ENCODE results near the gene RPL39. TPM values are rescaled to one million over a fixed set of nuclear protein-coding genes. Genes with fewer than 3 reads are reported as not detected.
"Not testable (repeated sequence)": the region's sequence is repeated elsewhere in the genome, so short reads cannot be mapped to it uniquely, and the experiment has no call there.

Gene RPL39
- total RNA-seq, 2 donors from 2014 or later, result 1,267 to 1,593 TPM

DNA sequence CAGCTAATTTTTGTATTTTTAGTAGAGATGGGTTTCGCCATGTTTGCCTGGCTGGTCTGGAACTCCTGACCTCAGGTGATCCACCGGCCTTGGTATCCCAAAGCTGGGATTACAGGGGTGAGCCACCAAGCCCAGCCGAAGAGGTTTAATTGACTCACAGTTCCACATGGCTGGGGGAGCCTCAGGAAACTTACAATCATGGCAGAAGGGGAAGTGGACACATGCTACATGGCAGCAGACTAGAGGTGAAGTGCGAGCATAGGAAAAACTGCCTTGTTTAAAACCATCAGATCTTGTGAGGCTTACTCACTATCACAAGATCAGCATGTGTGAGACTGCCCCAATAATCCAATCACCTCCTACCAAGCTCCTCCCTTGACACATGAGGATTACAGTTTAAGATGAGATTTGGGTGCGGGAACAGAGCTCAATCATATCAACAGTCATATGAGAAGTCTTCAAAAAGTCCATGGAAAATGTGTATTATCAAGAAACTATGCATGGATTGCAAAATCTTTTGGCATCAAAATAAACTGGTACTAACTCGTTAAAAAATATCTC is 25.8 kb upstream of the RPL39 start:
- Histone ChIP-seq H3K27me3 (no peaks in the 10 kb centered on the region), H3K9me3 (no peaks in the 10 kb centered on the region), H3K4me3 (no peak overlapping the region), H3K9ac (ENCODE audit: low read depth in 2 of 2, low read length in 2 of 2) (no peak overlapping the region), H3K27ac (no peak overlapping the region), H3K4me1 (no peaks in the 10 kb centered on the region), H3K36me3 (no peaks in the 10 kb centered on the region)
- DNase-seq, result no peak
- intact Hi-C loops (cut with DNase I), result no loop called here
- no peak for TF ChIP-seq CTCF (IDR thresholded peaks at IDR 0.05)

- no peaks in the 10 kb centered on the region for H3K36me3 ChIP-seq
- H3K9me3 ChIP-seq, result no peaks in the 10 kb centered on the region
- H3K27ac ChIP-seq, result no peak overlapping the region
- no peak overlapping the region for H3K9ac ChIP-seq (ENCODE audit: low read depth in 2 of 2, low read length in 2 of 2)
- no peaks in the 10 kb centered on the region for H3K27me3 ChIP-seq
- intact Hi-C loops (cut with DNase I), result no loop called here
- H3K4me3 ChIP-seq, result no peak overlapping the region
- DNase-seq, result no peak
- no peaks in the 10 kb centered on the region for H3K4me1 ChIP-seq
- no peak for TF ChIP-seq CTCF (IDR thresholded peaks at IDR 0.05)
These were observed 24.9 kb upstream of the RPL39 start for GRCh38 chrX:119816300-119816699.

- TF ChIP-seq CTCF (IDR thresholded peaks at IDR 0.05), result no peak
- Histone ChIP-seq H3K27me3 (no peaks in the 10 kb centered on the region), H3K4me3 (no peak overlapping the region), H3K27ac (no peak overlapping the region), H3K36me3 (no peaks in the 10 kb centered on the region), H3K9ac (ENCODE audit: low read depth in 2 of 2, low read length in 2 of 2) (no peak overlapping the region), H3K9me3 (no peaks in the 10 kb centered on the region), H3K4me1 (no peaks in the 10 kb centered on the region)
- intact Hi-C loops (cut with DNase I), result no loop called here
- DNase-seq, result no peak
These were observed 17.8 kb upstream of the RPL39 start for GRCh38 chrX:119809185-119809666.

- H3K9me3 ChIP-seq; H3K27ac ChIP-seq; H3K9ac ChIP-seq (ENCODE audit: low read depth in 2 of 2, low read length in 2 of 2); H3K4me3 ChIP-seq; intact Hi-C loops (cut with DNase I); DNase-seq; H3K27me3 ChIP-seq; H3K36me3 ChIP-seq; H3K4me1 ChIP-seq: not testable (repeated sequence)
These were observed 17.0 kb upstream of the RPL39 start for GRCh38 chrX:119808461-119808860.

DNA sequence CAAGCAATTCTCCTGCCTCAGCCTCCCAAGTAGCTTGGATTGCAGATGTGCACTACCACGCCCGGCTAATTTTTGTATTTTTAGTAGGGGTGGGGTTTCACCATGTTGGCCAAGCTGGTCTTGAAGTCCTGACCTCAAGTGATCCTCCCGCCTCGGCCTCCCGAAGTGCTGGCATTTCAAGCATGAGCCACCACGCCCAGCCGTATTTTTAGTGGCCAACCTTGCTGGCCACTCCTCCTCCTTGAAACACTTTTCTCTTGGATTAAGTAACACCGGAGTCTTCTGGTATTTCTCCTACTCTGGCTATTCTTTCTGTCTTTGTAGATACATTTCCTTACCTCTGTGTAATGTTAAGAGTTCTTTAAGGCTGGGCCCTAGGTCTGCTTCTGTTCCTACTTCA is 11.1 kb upstream of the RPL39 start:
- intact Hi-C loops (cut with DNase I), result no loop called here
- no peaks in the 10 kb centered on the region for H3K4me1 ChIP-seq
- H3K27me3 ChIP-seq, result no peaks in the 10 kb centered on the region
- no peak overlapping the region for H3K27ac ChIP-seq
- DNase-seq, result no peak
- no peak overlapping the region for H3K4me3 ChIP-seq
- H3K9ac ChIP-seq (ENCODE audit: low read depth in 2 of 2, low read length in 2 of 2), result no peak overlapping the region
- H3K36me3 ChIP-seq, result no peaks in the 10 kb centered on the region
- H3K9me3 ChIP-seq, result no peaks in the 10 kb centered on the region
- no peak for TF ChIP-seq CTCF (IDR thresholded peaks at IDR 0.05)

DNA sequence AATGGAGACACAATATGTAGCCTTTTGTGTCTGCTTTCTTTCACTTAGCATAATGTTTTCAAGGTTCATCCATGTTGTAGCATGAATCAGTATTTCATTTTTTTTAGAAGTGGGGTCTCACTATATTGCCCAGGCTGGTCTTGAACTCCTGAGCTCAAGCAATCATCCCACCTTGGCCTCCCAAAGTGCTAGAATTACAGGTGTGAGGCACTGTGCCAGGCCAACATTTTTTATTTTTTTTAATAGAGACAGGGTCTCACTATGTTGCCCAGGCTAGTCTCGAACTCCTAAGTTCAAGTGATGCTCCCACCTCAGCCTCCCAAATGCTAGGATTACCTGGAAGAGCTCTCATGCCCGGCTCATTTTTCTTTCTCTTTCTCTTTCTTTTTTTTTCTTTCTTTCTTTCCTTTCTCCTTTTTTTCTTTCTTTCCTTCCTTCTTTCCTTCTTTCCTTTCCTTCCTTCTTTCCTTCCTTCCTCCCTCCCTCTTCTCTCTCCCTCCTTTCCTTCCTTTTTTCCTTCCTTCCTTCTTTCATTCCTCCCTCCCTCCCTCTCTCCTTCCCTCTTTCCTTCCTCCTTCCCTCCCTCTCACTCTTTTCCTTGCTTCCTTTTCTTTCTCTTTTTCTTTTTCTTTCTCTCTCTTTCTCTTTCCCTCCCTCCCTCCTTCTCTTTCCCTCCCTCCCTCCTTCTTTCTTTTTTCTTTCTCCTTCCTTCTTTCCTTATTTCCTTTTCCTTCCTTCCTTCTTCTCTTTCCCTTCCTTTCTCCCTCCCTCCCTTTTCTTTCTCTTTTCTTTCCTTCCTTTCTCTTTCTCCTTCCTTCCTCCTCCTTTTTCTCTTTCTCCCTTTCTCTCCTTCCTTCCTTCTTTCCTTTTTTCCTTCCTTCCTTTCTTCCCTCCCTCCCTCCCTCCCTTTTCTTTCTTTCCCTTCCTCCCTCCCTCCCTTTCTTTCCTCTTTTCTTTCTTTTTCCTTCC is 10.1 kb upstream of the RPL39 start:
- intact Hi-C loops (cut with DNase I), result no loop called here
- no peaks in the 10 kb centered on the region for H3K9me3 ChIP-seq
- no peaks in the 10 kb centered on the region for H3K27me3 ChIP-seq
- no peak overlapping the region for H3K4me3 ChIP-seq
- DNase-seq, result no peak
- no peak for TF ChIP-seq CTCF (IDR thresholded peaks at IDR 0.05)
- no peak overlapping the region for H3K9ac ChIP-seq (ENCODE audit: low read depth in 2 of 2, low read length in 2 of 2)
- H3K4me1 ChIP-seq, result no peaks in the 10 kb centered on the region
- H3K36me3 ChIP-seq, result no peaks in the 10 kb centered on the region
- no peak overlapping the region for H3K27ac ChIP-seq
